ENCODE results near the gene NAAA. TPM values are rescaled to one million over a fixed set of nuclear protein-coding genes. Genes with fewer than 3 reads are reported as not detected.
A peak's percentile ranks its signal among the peaks of the same experiment; 100 is the strongest.

NAAA gene
- total and polyA plus RNA-seq, 10 donors: 18.3 to 214 (median 97.2) TPM

GRCh38 chr4:75904076-75904475 is 36.7 kb downstream of the NAAA start:
- no peak for TF ChIP-seq CTCF (IDR thresholded peaks at IDR 0.05 in 8 of 11, conservative IDR thresholded peaks at IDR 0.05 in 3 of 11)
- no peak for TF ChIP-seq POLR2AphosphoS5 (IDR thresholded peaks at IDR 0.05)
- no peak for TF ChIP-seq POLR2A (IDR thresholded peaks at IDR 0.05)
- no peak overlapping the region for H3K4me3 ChIP-seq
- H3K27me3 ChIP-seq (replicated peaks in 1 of 7): no peaks in the 10 kb centered on the region
- no peaks in the 10 kb centered on the region for H3K36me3 ChIP-seq
- H3K9me3 ChIP-seq: no peaks in the 10 kb centered on the region
- H3K4me1 ChIP-seq: peaks cover 6 to 35% (median 23%) of the 10 kb centered on the region in 6 donors
- no peak for DNase-seq
- WGBS, 5 donors: 74 to 85% (median 79%) methylated on average over 5 of the region's 5 CpGs
- no peak overlapping the region for H3K27ac ChIP-seq
- intact Hi-C loops (cut with DNase I; ENCODE audit: low total_unique reads): no loop called here

- Histone ChIP-seq H3K4me3 (no peak within 1 kb of the TSS), H3K27ac (peak within 1 kb of the TSS in 6 of 8 donors; percentile 24 to 76 (median 48)), H3K27me3 (replicated peaks in 1 of 7) (no peaks in the 10 kb centered on the region), H3K9me3 (no peaks in the 10 kb centered on the region), H3K4me1 (peaks cover 6 to 19% (median 16%) of the 10 kb centered on the region in 6 donors), H3K36me3 (no peaks in the 10 kb centered on the region)
- TF ChIP-seq POLR2AphosphoS5 (IDR thresholded peaks at IDR 0.05): no peak
- TF ChIP-seq CTCF (IDR thresholded peaks at IDR 0.05 in 8 of 11, conservative IDR thresholded peaks at IDR 0.05 in 3 of 11): no peak
- no peak for TF ChIP-seq POLR2A (IDR thresholded peaks at IDR 0.05)
- 76 to 87% (median 82%) methylated on average over 5 of the region's 5 CpGs for WGBS, 5 donors
- intact Hi-C loops (cut with DNase I; ENCODE audit: low total_unique reads): no loop called here
- no peak for DNase-seq
These were observed 38.5 kb downstream of the NAAA start, which contains the start of gene PPEF2 for GRCh38 chr4:75902352-75902751. Gene PPEF2, minus strand, starts transcription at chr4:75902452. Its CDS starts 6,127 bp downstream, at chr4:75896325.

- no peak for DNase-seq
- peaks cover 6 to 19% (median 16%) of the 10 kb centered on the region in 6 donors for H3K4me1 ChIP-seq
- H3K4me3 ChIP-seq: no peak overlapping the region
- H3K27ac ChIP-seq: no peak overlapping the region
- H3K9me3 ChIP-seq: no peaks in the 10 kb centered on the region
- H3K36me3 ChIP-seq: no peaks in the 10 kb centered on the region
- intact Hi-C loops (cut with DNase I; ENCODE audit: low total_unique reads): loop anchor here (10.0 kb wide), 1 partner anchor 166 kb away; no protein-coding TSS in a partner anchor
- TF ChIP-seq CTCF (IDR thresholded peaks at IDR 0.05 in 8 of 11, conservative IDR thresholded peaks at IDR 0.05 in 3 of 11): no peak
- no peaks in the 10 kb centered on the region for H3K27me3 ChIP-seq (replicated peaks in 1 of 7)
These were observed 42.3 kb downstream of the NAAA start for GRCh38 chr4:75898536-75898935.

GRCh38 chr4:75895744-75896314 is 45.0 kb downstream of the NAAA start:
- no peak for DNase-seq
- 44 to 55% (median 48%) methylated on average over 4 of the region's 4 CpGs for WGBS, 5 donors
- no peaks in the 10 kb centered on the region for H3K9me3 ChIP-seq
- H3K27ac ChIP-seq: no peak overlapping the region
- H3K27me3 ChIP-seq (replicated peaks in 1 of 7): no peaks in the 10 kb centered on the region
- no peaks in the 10 kb centered on the region for H3K36me3 ChIP-seq
- intact Hi-C loops (cut with DNase I; ENCODE audit: low total_unique reads): loop anchor here (10.0 kb wide), 1 partner anchor 169 kb away; no protein-coding TSS in a partner anchor
- TF ChIP-seq CTCF (IDR thresholded peaks at IDR 0.05 in 8 of 11, conservative IDR thresholded peaks at IDR 0.05 in 3 of 11): peak in 9 of 11 experiments; percentile 24 to 66 (median 55)
- TF ChIP-seq POLR2A (IDR thresholded peaks at IDR 0.05): no peak
- peaks cover 0 to under 1% (median 0%) of the 10 kb centered on the region in 6 donors for H3K4me1 ChIP-seq
- H3K4me3 ChIP-seq: no peak overlapping the region
